ENCODE measurements around the gene ALDH18A1.
"Not testable (repeated sequence)": the region's sequence is repeated elsewhere in the genome, so short reads cannot be mapped to it uniquely, and the experiment has no call there.

Gene ALDH18A1

DNA sequence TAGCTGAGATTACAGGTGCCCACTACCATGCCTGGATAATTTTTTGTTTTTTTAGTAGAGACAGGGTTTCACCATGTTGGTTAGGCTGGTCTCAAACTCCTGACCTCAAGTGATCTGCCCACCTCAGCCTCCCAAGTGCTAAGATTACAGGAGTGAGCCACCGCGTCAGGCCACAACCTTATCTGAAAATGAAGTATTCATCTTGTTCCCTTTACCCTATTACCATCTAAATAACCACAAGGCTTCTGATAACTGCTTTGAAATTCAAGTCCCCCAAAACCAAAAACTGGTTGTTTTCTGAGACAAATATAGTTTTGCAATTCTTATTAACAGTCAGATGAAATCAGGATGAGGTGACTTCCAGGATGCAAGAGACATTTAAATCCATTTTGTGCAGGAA lies 34.8 kb upstream of the ALDH18A1 start:
- TF ChIP-seq, protein P1, sequence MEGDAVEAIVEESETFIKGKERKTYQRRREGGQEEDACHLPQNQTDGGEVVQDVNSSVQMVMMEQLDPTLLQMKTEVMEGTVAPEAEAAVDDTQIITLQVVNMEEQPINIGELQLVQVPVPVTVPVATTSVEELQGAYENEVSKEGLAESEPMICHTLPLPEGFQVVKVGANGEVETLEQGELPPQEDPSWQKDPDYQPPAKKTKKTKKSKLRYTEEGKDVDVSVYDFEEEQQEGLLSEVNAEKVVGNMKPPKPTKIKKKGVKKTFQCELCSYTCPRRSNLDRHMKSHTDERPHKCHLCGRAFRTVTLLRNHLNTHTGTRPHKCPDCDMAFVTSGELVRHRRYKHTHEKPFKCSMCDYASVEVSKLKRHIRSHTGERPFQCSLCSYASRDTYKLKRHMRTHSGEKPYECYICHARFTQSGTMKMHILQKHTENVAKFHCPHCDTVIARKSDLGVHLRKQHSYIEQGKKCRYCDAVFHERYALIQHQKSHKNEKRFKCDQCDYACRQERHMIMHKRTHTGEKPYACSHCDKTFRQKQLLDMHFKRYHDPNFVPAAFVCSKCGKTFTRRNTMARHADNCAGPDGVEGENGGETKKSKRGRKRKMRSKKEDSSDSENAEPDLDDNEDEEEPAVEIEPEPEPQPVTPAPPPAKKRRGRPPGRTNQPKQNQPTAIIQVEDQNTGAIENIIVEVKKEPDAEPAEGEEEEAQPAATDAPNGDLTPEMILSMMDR (IDR thresholded peaks at IDR 0.05; ENCODE audit: control insufficient read depth, insufficient read depth, low read depth, low read length, missing control alignments): no peak
- DNase-seq (ENCODE audit: low read depth): no peak
- H3K4me3 ChIP-seq (ENCODE audit: control insufficient read depth, low read depth, low read length): no peak overlapping the region

DNA sequence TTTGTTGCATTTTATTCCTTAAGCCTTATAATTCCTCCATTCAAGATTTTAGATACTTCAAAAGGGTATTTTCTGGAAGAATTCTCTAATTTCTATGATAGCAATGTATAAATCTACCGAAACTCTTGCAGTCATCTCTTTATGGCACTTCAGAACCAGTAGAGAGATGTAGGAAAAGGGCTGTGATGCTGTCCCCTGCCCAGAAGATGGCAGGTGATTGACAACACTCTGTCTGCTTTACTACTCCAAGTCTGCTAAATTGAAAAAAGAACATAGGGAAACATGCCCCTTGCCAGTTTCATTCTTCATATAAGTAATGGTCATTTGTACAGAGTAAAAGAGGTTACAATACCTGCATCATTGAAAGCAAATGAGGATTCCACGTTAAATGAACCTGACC lies 32.1 kb upstream of the ALDH18A1 start:
- TF ChIP-seq, protein P1 (IDR thresholded peaks at IDR 0.05; ENCODE audit: control insufficient read depth, insufficient read depth, low read depth, low read length, missing control alignments): no peak
- H3K4me3 ChIP-seq (ENCODE audit: control insufficient read depth, low read depth, low read length): no peak overlapping the region
- DNase-seq (ENCODE audit: low read depth): no peak

GRCh38 chr10:95683966-95684365 lies 27.5 kb upstream of the ALDH18A1 start:
- TF ChIP-seq, protein P1 (IDR thresholded peaks at IDR 0.05; ENCODE audit: control insufficient read depth, insufficient read depth, low read depth, low read length, missing control alignments): no peak
- H3K4me3 ChIP-seq (ENCODE audit: control insufficient read depth, low read depth, low read length): no peak overlapping the region
- DNase-seq (ENCODE audit: low read depth): no peak

DNA sequence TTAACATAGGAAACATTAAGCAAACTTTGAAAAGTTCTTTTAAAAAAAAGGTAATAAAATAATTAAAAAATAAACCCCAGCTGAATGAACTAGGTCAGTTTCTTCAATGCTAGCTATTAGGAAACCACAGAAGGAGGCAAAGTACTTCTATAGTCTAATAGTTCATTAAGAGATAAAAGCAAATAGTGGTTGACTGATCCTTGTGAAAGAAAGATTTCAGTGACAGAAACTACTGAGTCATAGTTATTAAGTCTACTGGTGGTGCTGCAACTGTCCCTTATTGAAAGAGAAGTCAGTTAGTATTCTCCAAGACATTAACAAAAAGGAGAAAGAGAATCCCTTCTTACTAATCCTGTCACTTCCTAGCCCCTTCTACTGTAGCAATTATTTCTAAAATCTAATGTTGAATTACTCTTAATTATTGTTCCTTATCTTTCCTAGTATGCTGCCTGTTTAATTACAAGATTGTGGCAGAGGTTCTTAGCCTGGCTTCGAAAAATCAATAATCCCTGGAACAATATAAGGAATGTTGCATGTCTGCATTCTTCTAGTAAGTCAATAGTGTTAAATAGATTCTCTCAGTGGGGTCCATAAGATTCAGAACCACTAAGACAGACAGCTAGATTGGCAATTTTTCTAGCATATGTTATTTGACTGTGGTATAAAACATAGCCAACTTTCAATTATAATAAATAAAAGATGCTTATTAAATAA lies 19.0 kb upstream of the ALDH18A1 start:
- no peak for DNase-seq (ENCODE audit: low read depth)
- TF ChIP-seq, protein P1 (IDR thresholded peaks at IDR 0.05; ENCODE audit: control insufficient read depth, insufficient read depth, low read depth, low read length, missing control alignments): no peak
- no peak overlapping the region for H3K4me3 ChIP-seq (ENCODE audit: control insufficient read depth, low read depth, low read length)

GRCh38 chr10:95674643-95675042 lies 18.1 kb upstream of the ALDH18A1 start:
- TF ChIP-seq, protein P1 (IDR thresholded peaks at IDR 0.05; ENCODE audit: control insufficient read depth, insufficient read depth, low read depth, low read length, missing control alignments): no peak
- no peak overlapping the region for H3K4me3 ChIP-seq (ENCODE audit: control insufficient read depth, low read depth, low read length)
- no peak for DNase-seq (ENCODE audit: low read depth)

DNA sequence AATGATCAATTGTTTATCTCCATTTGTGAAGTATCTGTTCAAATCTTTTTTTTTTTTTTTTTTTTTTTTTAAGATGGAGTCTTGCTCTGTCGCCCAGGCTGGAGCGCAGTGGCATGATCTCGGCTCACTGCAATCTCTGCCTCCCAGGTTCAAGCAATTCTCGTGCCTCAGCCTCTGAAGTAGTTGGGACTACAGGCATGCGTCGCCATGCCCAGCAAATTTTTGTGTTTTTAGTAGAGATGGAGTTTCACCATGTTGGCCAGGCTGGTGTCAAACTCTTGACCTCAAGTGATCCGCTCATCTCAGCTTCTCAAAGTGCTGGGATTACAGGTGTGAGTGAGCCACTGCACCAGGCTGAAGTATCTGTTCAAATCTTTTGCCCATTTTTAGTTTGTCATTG lies 16.1 kb upstream of the ALDH18A1 start:
- not testable (repeated sequence) for H3K4me3 ChIP-seq (ENCODE audit: control insufficient read depth, low read depth, low read length); DNase-seq (ENCODE audit: low read depth)

- TF ChIP-seq, protein P1 (IDR thresholded peaks at IDR 0.05; ENCODE audit: control insufficient read depth, insufficient read depth, low read depth, low read length, missing control alignments): no peak
- H3K4me3 ChIP-seq (ENCODE audit: control insufficient read depth, low read depth, low read length): no peak overlapping the region
- no peak for DNase-seq (ENCODE audit: low read depth)
These were observed 8.0 kb upstream of the ALDH18A1 start for GRCh38 chr10:95664543-95664942.

Data from AG09309 (cell line).